RCC 7860 (cell line): ENCODE results near the gene TBX20.
A peak's percentile ranks its signal among the peaks of the same experiment; 100 is the strongest.
"Not testable (repeated sequence)": the region's sequence is repeated elsewhere in the genome, so short reads cannot be mapped to it uniquely, and the experiment has no call there.

Experiments
- DNase-seq: peaks from one replicate; pipeline ENCODE4 v3.0.0-alpha.2; 2015; ENCODE audit warnings: low spot score
- FAIRE-seq: peaks from 2 replicates; lab custom pipeline; 2012; peaks lifted over from hg19 to GRCh38; lab: Jason Lieb, UNC

TBX20 gene

DNA sequence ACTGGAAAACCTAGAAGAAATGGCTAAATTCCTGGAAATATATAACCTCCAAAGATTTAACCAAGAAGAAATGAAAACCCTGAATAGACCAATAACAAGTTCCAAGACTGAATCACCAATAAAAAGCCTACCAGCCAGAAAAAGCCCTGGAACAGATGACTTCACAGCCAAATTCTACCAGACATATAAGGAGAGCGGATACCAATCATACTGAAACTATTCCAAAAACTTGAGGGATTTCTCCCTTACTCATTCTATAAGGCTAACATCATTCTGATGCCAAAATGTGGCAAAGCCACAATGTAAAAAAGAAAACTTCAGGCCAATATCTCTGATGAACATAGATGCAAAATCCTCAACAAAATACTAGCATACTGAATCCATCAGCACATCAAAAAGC, 86.7 kb downstream of the TBX20 start:
- FAIRE-seq: peak; percentile 66
- DNase-seq: not testable (repeated sequence)

- DNase-seq, FAIRE-seq: not testable (repeated sequence)
Measured at GRCh38 chr7:35161059-35161740, 92.7 kb downstream of the TBX20 start.
